Parathyroid adenoma (tissue), 2 donors: ENCODE data around the gene ATL1.

ENCODE experiments used
- H2AFZ ChIP-seq: fragments of 300-600 bp; sonication (generic); one replicate; pipeline ENCODE4 v1.7.0; 2017; ENCODE audit warnings: antibody characterized with exemption, mild to moderate bottlenecking
- H3K27ac ChIP-seq: fragments of 300-600 bp; sonication (generic); one replicate; pipeline ENCODE4 v1.7.0; 2017
- H3K27me3 ChIP-seq: fragments of 300-600 bp; sonication (generic); one replicate; pipeline ENCODE4 v1.7.0; 2017; ENCODE audit warnings: low read length; ENCODE audit not compliant: control insufficient read depth, insufficient read depth
- H3K36me3 ChIP-seq: fragments of 300-600 bp; sonication (generic); one replicate; pipeline ENCODE4 v1.7.0; 2017; ENCODE audit warnings: low read length; ENCODE audit not compliant: control insufficient read depth, insufficient read depth
- H3K4me1 ChIP-seq: fragments of 300-600 bp; sonication (generic); one replicate; pipeline ENCODE4 v1.7.0; 2017; ENCODE audit warnings: control low read depth
- H3K4me2 ChIP-seq: fragments of 300-600 bp; sonication (generic); one replicate; pipeline ENCODE4 v1.7.0; 2017; ENCODE audit warnings: low read length
- H3K4me3 ChIP-seq: fragments of 300-600 bp; sonication (generic); one replicate; pipeline ENCODE4 v1.7.0; 2017; ENCODE audit warnings: low read depth, low read length
- H3K79me2 ChIP-seq: fragments of 300-600 bp; sonication (generic); one replicate; pipeline ENCODE4 v1.7.0; 2017; ENCODE audit warnings: control low read depth
- H3K9ac ChIP-seq: fragments of 300-600 bp; sonication (generic); one replicate; pipeline ENCODE4 v1.7.0; 2017; ENCODE audit warnings: mild to moderate bottlenecking
- H3K9me3 ChIP-seq: fragments of 300-600 bp; sonication (generic); one replicate; pipeline ENCODE4 v1.7.0; 2017; ENCODE audit warnings: low read length; ENCODE audit not compliant: control insufficient read depth
- TF ChIP-seq, protein P1 (sequence below): fragments of 300-600 bp; sonication (generic); IDR thresholded peaks from one replicate; pipeline ENCODE4 v1.7.0; 2017; ENCODE audit warnings: antibody characterized with exemption, mild to moderate bottlenecking
- donor health status: primary hyperparathyroidism.

Gene ATL1

DNA sequence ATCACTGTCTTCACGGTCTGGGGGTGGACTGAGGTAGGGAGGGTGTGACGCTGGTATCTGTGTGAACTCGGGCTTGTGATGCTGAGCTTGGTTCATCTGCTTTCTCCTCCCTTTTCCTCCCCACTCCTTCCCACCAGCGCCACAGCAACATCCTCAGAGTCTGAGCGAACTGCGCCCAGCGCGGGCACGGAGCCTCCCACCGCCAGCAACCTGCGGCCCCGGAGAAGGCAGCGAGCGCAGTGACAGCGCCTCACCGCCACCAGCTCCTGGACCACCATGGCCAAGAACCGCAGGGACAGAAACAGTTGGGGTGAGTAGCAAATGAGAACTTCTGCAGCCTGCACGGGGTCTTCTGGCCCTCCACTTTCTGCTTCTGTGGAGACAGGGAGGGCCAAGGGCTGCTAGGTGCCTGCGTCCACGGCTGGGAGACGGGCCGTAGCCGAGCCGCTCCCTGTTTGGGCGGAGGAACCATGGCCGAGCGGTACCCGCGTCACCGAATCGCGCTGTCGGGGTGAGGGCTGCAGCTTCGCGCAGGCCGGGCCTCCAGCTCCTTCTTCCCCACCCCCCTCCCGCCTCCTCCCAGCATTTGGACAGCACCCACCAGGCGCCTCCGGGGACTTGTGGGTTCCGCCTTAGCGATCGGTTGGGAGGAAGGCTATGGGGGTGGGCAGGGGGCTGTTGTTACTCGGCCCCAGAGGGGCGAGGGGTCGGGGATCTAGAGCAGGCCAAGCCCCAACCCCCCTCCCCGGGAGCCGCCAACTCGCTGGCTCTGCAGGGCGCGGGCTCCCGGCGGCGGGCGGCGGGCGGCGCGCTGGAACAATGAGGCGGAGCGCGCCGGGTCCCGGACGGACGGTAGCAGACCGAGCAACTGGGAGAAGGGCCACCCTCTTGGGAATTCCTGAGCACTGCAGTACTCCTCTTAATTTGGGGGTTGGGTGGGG, at the start of gene ATL1:
Gene ATL1 (plus strand): TSS at position 156 of the 941 bp plus-strand sequence. CDS start 121 bp downstream, at position 277.
- TF ChIP-seq, protein P1, sequence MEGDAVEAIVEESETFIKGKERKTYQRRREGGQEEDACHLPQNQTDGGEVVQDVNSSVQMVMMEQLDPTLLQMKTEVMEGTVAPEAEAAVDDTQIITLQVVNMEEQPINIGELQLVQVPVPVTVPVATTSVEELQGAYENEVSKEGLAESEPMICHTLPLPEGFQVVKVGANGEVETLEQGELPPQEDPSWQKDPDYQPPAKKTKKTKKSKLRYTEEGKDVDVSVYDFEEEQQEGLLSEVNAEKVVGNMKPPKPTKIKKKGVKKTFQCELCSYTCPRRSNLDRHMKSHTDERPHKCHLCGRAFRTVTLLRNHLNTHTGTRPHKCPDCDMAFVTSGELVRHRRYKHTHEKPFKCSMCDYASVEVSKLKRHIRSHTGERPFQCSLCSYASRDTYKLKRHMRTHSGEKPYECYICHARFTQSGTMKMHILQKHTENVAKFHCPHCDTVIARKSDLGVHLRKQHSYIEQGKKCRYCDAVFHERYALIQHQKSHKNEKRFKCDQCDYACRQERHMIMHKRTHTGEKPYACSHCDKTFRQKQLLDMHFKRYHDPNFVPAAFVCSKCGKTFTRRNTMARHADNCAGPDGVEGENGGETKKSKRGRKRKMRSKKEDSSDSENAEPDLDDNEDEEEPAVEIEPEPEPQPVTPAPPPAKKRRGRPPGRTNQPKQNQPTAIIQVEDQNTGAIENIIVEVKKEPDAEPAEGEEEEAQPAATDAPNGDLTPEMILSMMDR, result no peak
- H3K36me3 ChIP-seq, result no peaks in the 10 kb centered on the region
- H3K4me2 ChIP-seq, result peak within 1 kb of the TSS; percentile 73
- peak within 1 kb of the TSS; percentile 41 for H3K9ac ChIP-seq
- H3K4me3 ChIP-seq, result peak within 1 kb of the TSS; percentile 53
- no peaks in the 10 kb centered on the region for H3K79me2 ChIP-seq
- no peaks in the 10 kb centered on the region for H3K9me3 ChIP-seq
- H3K27ac ChIP-seq, result peak within 1 kb of the TSS; percentile 93
- H3K4me1 ChIP-seq, result peaks cover 3% of the 10 kb centered on the region
- H2AFZ ChIP-seq, result peak within 1 kb of the TSS; percentile 96
- no peaks in the 10 kb centered on the region for H3K27me3 ChIP-seq

DNA sequence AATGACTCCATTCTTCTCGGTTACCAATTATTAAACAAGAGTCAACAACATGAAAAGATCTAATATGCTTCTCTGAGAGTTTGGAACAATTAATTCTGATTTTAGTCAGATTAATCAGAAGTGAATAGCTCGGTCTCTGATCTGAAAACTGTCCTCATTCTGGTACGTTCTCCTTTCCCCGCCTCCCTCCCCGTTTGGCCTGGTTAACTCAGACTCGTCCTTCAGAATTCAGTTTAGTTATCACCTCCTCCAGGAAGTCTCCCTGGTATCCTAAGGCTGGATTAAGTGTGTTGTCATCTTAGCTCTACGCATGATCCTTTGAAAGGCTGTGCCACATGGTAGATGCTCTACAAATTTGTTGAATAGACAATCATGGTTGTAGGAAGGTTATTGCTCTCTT, 49.8 kb upstream of the ATL1 start:
- Histone ChIP-seq H3K9me3 (no peaks in the 10 kb centered on the region), H3K4me1 (no peaks in the 10 kb centered on the region), H3K79me2 (peaks cover 26% of the 10 kb centered on the region), H3K4me2 (no peak overlapping the region), H3K36me3 (no peaks in the 10 kb centered on the region), H3K4me3 (no peak overlapping the region), H2AFZ (no peak overlapping the region), H3K9ac (no peak overlapping the region), H3K27ac (no peak overlapping the region), H3K27me3 (no peaks in the 10 kb centered on the region)
- TF ChIP-seq, protein P1, result no peak

DNA sequence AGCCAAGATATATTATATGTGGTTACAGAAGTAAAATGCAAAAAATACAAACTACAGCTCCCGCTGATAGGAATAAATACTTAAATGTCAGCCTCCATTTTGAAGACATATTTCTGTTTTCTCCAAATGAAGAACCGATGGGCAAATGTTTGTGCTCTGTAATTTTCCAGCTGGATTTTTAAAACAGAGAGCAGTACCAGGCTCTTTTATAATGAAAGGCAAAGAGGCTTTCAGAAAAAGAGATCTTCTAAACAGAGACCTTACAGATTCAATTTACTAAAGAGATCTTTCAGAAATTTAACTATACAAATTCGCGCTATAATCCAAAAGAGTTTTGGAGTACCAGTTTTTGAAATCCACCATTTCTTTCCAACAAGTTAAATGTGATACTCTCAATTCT, 47.5 kb upstream of the ATL1 start:
- Histone ChIP-seq H3K36me3 (no peaks in the 10 kb centered on the region), H2AFZ (no peak overlapping the region), H3K9me3 (no peaks in the 10 kb centered on the region), H3K9ac (no peak overlapping the region), H3K27me3 (no peaks in the 10 kb centered on the region), H3K4me1 (no peaks in the 10 kb centered on the region), H3K79me2 (peaks cover 47% of the 10 kb centered on the region), H3K27ac (no peak overlapping the region), H3K4me3 (no peak overlapping the region), H3K4me2 (no peak overlapping the region)
- TF ChIP-seq, protein P1, result no peak

DNA sequence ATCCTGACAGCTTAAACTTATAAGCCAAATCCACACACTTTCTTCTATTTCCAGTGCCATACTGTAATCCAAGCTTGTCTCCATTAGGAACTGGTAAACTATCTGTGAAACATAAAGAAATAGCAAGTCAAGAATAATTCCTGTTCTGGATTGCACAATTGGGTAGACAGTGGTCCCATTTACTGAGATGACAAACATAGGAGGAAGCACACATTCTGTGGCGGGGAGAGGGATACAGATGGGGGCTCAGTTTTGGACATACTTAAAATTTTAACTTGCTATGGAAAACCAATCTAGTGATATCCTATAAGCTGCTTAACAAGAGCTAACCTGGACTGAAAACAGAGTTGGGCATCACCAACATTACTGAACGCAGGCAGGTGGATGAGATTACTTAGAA, 43.9 kb upstream of the ATL1 start:
- no peak overlapping the region for H2AFZ ChIP-seq
- no peaks in the 10 kb centered on the region for H3K9me3 ChIP-seq
- no peaks in the 10 kb centered on the region for H3K27me3 ChIP-seq
- no peaks in the 10 kb centered on the region for H3K4me1 ChIP-seq
- H3K4me2 ChIP-seq, result no peak overlapping the region
- H3K27ac ChIP-seq, result no peak overlapping the region
- H3K79me2 ChIP-seq, result peaks cover 55% of the 10 kb centered on the region
- H3K9ac ChIP-seq, result no peak overlapping the region
- no peak overlapping the region for H3K4me3 ChIP-seq
- TF ChIP-seq, protein P1, result no peak
- no peaks in the 10 kb centered on the region for H3K36me3 ChIP-seq
